Right ventricle myocardium inferior (tissue), 1 donor: ENCODE measurements around the gene ANKS1B. TPM values are rescaled to one million over a fixed set of nuclear protein-coding genes. Genes with fewer than 3 reads are reported as not detected.

Source experiments
- ATAC-seq: fragments of 200-7000 bp; cut with Tn5 transposase; one replicate; pipeline ENCODE4 v1.9.1; 2020; ENCODE audit warnings: mild to moderate bottlenecking, moderate library complexity
- DNase-seq: peaks from one replicate; pipeline ENCODE4 v3.0.0; 2021; ENCODE audit errors: missing footprints
- intact Hi-C: fragments of 100-400 bp; cut with DNase I; formaldehyde crosslinking; loops from one replicate; pipeline ENCODE4 v1.11.0; 2022
- total RNA-seq: library from RNA; stranded (reverse); fragmentation: NEBNext Ultra II Directional; extraction: Animal tissue kit (Norgen Biotek cat#: 25700); gene quantifications from one replicate; pipeline ENCODE4 v1.2.1, GENCODE V29; 2021
- donor health status: DM: no; HTN: yes; CAD: no; lungs with severe emphysema.

ANKS1B gene
- total RNA-seq, 1 donor from 2014 or later, result 2.3 TPM

DNA sequence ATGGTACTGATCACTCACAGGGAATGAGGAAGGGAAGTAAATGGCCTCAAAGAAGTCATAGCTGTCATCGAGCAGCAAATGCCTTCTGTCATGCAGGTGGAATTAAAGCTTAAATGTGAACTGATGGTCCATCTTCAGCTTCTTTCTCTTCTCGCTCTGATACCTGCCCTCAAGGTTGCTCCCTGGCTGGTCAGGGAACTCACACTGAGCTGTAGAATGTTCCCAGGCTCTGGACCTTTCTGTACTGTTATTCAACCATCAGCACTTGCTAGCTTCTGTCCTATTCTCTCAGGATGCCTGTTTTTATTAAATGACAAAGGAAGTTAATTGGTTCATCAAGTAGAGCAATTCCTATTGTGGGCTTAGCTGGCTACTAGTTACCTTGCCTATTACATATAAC is 875.8 kb downstream of the ANKS1B start:
- ATAC-seq (no peak), DNase-seq (no peak)
- intact Hi-C loops, result no loop called here

DNA sequence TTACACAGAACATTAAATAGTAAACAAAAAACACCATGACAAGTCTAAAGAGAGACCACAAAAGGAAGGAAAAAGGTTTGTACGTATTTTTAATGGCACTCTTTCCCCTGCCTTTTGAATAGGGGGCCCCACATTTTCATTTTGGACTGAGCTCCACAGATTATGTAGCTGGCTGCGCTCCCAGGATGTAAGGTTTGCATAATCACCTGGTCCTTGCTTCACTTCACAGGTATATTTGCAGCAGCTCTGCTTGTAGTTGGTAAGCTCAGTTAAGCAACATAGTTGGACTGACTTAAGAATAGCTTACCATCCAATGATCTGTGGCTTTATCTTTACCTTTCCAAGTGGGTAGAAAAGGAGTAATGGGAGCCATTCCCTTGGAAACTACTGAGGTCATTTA is 885.0 kb downstream of the ANKS1B start:
- intact Hi-C loops, result no loop called here
- no peak for ATAC-seq
- no peak for DNase-seq

DNA sequence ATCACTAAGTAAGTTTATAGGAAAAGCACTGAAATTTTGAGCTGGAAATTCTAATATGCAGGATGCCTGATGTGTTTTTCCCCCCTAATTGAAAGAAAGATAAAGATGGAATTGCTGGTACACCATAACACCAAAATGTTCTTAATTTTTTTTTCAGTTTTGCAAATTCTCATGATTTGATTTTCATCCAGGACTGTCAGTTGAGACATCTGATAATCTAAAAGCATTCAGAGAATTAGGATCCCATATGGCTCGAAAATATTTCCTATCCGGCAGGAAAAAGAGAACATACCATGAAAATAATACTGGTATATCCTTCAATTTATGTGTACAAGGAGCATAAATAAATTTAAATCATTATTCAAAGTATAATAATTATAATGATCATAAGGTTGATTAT is 887.6 kb downstream of the ANKS1B start:
- DNase-seq (no peak), ATAC-seq (no peak)
- intact Hi-C loops, result no loop called here

- DNase-seq (no peak), ATAC-seq (no peak)
- intact Hi-C loops, result no loop called here
Measured at GRCh38 chr12:99093166-99093565, 891.6 kb downstream of the ANKS1B start.

DNA sequence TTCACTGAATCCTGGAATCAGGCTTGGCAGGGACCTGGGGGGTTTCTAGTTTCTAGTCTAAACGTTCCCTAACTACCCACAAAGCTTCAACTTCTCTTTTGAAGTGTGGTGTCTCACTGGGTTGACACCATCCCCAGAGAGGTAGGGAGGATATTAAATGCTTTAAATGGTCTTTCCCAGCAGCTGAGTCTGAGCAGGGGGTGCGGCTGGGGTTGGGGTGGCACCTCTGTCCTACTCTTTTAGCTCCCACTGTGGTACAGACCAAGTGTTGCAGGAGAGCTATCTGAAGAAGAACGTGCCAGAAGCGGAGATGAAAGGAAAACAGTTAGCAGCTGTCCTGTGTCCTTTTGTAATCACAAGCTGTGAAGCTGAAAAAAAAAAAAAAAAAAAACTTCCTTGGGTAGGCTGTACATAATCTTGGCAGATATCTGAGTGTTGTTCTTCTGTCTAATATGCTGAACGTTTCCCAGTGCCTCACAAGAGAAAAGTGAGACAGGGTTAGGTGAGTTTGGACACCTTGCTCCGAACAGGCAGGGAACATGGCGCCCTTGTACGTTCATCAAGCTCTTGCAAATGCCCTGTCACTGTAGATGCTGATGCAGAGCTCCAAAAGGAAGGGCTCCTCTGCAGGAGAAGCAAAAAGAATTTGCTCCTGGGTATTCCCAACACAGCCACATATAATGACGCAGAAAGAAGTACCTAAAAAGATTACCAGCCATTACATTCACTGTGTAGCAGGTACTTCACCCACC is 892.5 kb downstream of the ANKS1B start:
- intact Hi-C loops, result no loop called here
- no peak for ATAC-seq
- no peak for DNase-seq

DNA sequence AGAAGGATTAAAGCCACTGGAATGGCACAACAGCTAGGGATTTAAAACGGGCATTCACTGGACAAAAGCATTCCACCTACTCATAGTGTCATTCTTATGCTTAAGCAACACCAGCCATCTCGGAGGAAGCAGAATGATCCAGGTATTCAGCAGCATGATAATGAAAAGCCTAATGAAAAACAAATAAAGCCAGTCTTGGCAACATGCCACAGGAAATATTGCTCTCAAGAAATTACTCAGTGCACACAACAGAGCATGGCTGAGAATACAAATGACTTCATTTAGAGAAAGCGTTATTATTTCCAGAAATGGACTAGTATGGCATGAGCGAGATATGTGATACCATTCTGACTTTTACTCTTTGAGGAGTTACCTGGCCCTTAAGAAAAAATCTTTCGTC is 897.5 kb downstream of the ANKS1B start:
- intact Hi-C loops, result no loop called here
- DNase-seq (no peak), ATAC-seq (no peak)

GRCh38 chr12:99079811-99080210 is 904.9 kb downstream of the ANKS1B start:
- intact Hi-C loops, result no loop called here
- DNase-seq (no peak), ATAC-seq (no peak)

DNA sequence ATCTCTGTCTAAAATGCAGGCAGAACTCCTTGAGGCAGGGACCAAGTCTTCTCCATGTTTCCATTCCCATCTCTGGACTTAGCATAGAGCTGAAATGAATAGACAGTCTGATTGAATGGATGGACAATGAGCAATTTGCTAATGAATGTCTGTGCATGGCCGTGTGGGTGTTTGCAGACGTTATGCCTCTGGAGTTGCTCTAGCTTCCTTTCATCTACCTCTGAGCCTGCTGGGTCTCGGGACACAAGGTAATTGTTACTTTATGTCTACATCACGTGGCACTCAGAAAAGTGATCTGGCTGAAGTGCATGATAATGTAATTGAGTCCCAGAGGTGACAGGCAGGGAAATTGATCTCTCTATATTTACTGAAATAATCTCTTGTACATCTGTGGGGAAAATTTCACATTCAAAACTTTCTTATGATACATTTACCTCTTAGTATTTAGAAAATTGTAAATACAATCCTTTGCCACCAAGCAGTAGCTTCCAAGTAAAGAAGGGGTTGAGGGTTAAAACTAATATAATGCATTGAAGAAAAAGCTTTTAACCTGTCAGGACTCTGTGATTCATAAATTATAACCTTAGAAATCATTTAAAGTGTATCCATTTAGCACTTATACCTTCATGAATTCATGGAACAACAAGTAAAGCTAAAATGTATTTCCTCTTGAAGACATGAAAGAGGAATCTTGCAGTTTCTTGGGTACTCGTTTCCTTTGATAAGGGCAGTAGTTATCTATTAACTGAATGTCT is 915.6 kb downstream of the ANKS1B start:
- ATAC-seq (no peak), DNase-seq (no peak)
- intact Hi-C loops, result no loop called here

DNA sequence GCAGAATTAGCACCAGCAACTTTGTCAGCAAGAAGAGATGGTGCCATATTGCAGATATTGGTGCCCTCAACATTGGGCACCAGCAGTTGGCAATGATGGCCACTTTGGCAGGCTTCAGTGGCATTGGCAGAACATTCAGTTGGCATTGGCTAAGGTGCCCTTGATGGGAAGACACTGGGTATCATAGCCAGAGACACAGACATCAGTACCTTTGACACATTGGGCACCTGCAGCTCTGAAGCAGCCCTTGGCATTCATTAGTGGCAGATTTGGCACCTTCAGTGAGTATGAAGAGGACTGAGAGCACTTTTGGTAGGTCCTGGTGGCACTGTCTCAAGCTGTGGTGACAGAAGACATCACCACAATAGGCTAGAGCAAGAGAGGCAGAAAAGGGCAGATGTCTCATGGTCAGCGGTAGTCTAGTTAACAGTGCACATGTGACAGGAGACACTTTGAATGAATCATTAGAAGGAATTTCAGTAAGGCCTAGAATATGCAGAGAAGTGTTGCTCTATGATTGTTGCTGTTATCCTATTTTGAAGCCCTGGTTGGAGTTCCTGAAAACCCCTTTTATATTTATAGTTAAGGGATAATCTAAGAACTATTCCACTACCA is 917.5 kb downstream of the ANKS1B start:
- no peak for DNase-seq
- no peak for ATAC-seq
- intact Hi-C loops, result no loop called here

GRCh38 chr12:99066726-99067125 is 918.0 kb downstream of the ANKS1B start:
- ATAC-seq (no peak), DNase-seq (no peak)
- intact Hi-C loops, result no loop called here

- intact Hi-C loops, result no loop called here
- no peak for ATAC-seq
- no peak for DNase-seq
Measured at GRCh38 chr12:99063182-99063581, 921.6 kb downstream of the ANKS1B start.

GRCh38 chr12:99059824-99060511 is 924.8 kb downstream of the ANKS1B start:
- intact Hi-C loops, result no loop called here
- ATAC-seq (peak; percentile 76), DNase-seq (peak; percentile 70)

DNA sequence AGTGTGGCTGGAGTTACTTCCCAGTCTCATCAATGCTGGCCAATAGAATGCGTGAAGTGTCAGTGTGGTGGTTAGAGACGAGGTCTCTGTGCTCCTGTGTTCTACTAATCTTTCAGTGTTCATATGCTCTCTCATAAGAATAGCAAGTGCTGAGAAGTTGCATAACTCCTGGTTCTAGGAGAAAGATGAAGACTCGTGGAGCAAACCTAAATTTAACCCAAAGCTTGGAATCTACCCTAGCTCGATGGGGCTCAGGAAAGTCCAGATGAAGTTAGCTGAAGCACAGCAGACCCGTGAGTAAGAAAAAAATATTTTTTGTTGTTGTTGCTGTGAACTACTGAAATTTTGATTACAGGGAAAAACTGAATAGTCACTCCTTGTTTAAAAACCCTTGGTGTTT is 927.1 kb downstream of the ANKS1B start:
- no peak for DNase-seq
- no peak for ATAC-seq
- intact Hi-C loops, result no loop called here

DNA sequence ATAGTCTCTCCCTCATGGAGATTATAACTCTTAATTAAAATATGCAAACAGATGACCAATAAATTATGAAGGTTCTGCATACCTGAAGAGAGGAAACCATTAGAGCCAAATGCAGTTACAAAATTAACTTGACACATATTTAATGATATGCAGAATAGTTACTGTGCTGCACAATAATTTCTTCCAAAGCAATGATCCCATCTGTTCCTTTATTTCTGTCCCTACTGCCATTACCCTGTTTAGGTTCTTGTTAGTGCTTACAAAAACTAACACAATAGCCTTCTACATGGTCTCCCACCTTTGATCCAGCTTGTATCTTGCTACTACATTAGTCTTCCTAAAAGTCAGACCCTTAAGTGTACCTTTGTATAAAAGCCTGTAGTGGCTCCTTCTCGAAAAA is 928.5 kb downstream of the ANKS1B start:
- DNase-seq, result no peak
- no peak for ATAC-seq
- intact Hi-C loops, result no loop called here

DNA sequence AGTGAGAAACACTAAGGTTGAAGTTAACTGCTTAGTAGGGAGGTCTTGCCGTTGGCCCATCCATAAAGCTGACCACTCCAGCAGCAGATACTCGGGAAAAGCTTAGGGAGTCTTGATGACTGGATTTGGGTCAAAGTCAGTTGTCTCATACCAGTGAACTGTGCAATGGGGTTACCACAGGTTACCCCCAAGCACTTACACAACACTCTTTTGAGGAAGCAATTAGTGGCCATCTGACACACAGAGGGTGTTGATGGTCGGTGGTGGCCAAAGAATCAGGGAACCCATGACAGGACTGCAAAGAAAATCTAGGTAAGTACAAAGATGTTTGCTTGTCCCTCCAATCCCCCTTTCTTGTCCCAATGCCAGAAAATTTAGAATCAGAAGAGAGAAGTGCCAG is 929.4 kb downstream of the ANKS1B start:
- no peak for ATAC-seq
- no peak for DNase-seq
- intact Hi-C loops, result no loop called here

DNA sequence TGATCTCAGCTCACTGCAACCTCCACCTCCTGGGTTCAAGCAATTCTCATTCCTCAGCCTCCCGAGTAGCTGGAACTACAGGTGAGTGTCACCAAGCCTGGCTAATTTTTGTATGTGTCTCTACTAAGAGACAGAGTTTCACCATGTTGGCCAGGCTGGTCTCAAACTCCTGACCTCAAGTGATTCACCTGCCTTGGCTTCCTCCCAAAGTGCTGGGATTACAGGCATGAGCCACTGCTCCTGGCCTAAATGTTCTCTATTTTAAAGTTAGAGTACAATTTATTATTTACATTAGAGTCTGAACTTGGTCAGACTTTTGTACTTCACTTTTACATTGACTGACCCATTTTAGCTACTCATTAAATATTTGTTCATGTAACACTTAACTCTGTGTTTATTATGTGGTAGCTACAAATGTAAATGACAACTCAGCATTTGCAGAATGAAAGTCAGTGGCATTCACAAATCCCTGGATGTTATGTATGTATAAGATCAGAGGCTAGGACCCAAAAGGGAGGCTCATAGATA is 930.1 kb downstream of the ANKS1B start:
- ATAC-seq, result no peak
- no peak for DNase-seq
- intact Hi-C loops, result no loop called here

DNA sequence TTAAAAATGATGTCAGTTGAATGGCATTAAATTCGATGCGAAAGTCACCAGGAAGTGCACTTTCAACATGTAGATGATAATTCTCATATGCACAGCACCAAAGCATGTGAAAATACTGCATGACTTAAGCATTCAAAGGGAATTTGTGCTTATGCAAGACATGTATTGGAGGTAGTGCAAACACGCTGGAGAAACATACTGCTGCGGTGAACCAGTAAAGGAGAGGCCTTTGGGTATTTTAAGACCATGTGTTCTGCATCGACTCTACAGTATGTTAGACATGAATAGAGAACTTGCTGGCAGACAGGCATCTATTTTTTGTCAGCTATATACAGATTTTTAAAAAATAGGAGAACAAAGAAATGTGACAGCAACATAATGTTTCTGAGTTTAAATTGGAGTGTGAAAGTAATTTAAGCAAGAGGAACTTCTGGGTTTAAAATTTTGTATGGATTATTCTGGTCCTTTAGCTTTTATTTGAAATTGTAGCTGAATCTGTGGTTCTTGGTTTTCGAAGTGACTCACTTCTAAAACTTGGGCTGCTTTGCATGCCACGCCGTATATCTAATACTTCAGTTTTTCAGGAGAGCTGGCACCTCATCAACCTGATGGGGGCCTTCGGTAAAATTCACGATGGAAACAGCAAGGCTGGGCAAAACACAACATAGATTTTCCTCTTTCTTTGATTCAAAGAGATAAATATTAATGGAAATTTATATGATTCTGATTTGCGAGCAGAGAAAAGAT is 930.9 kb downstream of the ANKS1B start:
- ATAC-seq (no peak), DNase-seq (no peak)
- intact Hi-C loops, result no loop called here

DNA sequence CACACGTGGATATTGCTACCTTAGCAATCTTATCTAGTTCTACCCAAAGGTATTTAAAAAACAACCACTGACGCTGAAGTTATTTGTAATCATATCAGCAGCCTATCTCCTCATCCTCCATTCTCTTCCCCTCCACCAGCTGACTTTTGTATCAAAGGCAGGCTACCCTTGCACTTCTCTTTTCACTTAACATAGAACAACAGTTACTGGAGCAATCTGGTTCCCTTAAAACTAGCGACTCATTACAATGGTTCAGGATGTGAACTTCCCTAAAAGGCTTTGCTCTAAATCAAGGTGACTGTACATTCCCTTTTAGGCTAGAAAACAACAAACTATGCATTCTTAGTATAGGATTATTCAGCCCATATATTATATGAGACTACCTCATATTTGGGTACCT is 935.0 kb downstream of the ANKS1B start:
- ATAC-seq (no peak), DNase-seq (no peak)
- intact Hi-C loops, result loop anchor here (10.0 kb wide), 1 partner anchor 715 kb away; no protein-coding TSS in a partner anchor

DNA sequence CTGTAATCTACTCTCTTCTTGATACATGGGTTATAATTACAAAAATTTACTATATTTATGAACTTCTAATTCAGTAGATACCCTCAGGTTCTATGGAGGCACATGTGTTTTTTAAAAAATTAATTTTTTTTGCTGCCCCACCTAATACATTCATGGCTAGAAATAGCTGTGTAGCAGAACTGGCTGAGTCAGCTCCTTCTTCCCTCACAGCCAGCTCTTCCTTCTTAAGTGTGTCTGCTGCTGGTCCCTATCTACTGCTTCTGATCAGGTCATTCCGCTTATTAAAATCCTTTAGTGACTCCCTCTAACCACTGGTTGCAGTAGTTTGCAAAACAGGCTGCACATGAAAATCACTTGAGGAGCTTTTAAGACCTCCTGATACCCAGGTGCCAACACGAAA is 939.6 kb downstream of the ANKS1B start:
- DNase-seq, result no peak
- ATAC-seq, result no peak
- intact Hi-C loops, result loop anchor here (10.0 kb wide), 1 partner anchor 720 kb away; no protein-coding TSS in a partner anchor
